Breast epithelium (tissue), 4 donors: ENCODE results near the gene TRMT13. TPM values are rescaled to one million over a fixed set of nuclear protein-coding genes. Genes with fewer than 3 reads are reported as not detected.

Source experiments
- DNase-seq, 2 donors: peaks; one replicate each; pipeline ENCODE4 v3.0.0-alpha.2; 2019; ENCODE audit warnings: low spot score in 2 of 2
- H3K27ac ChIP-seq, 2 donors: fragments of 200-600 bp; sonication (generic) in 1 of 2; one replicate each; pipeline ENCODE4 v1.5.1; 2016 to 2019; ENCODE audit warnings: mild to moderate bottlenecking in 1 of 2
- H3K27me3 ChIP-seq, 2 donors: fragments of 200-600 bp; sonication (generic) in 1 of 2; one replicate each; pipeline versions ENCODE4 v1.5.1 to v1.6.0; 2017 to 2019; ENCODE audit warnings: control low read depth in 1 of 2, mild to moderate bottlenecking in 1 of 2
- H3K36me3 ChIP-seq: fragments of 200-600 bp; one replicate; pipeline ENCODE4 v1.5.1; 2019
- H3K4me1 ChIP-seq, 2 donors: fragments of 200-600 bp; sonication (generic); one replicate each; pipeline ENCODE4 v1.5.1; 2016 to 2019; ENCODE audit warnings: control low read depth in 1 of 2
- H3K4me3 ChIP-seq, 3 donors: fragments of 200-600 bp; sonication (generic); 1 replicate in 2 of 3; 2 replicates in 1 of 3; pipeline ENCODE4 v1.5.1; 2016 to 2019; ENCODE audit warnings: mild to moderate bottlenecking in 3 of 3, moderate library complexity in 2 of 3
- H3K9me3 ChIP-seq, 2 donors: fragments of 200-600 bp; sonication (generic) in 1 of 2; one replicate each; pipeline ENCODE4 v1.5.1; 2016 to 2019; ENCODE audit warnings: control low read depth in 1 of 2
- CTCF ChIP-seq, 3 donors: fragments of 450-650 bp; IDR thresholded peaks; one replicate each; pipeline ENCODE4 v1.5.1; 2016 to 2017; ENCODE audit warnings: antibody characterized with exemption in 3 of 3, mild to moderate bottlenecking in 3 of 3, moderate library complexity in 3 of 3
- POLR2A ChIP-seq: fragments of 450-650 bp; IDR thresholded peaks from one replicate; pipeline ENCODE4 v1.6.1; 2016; ENCODE audit warnings: antibody characterized with exemption, mild to moderate bottlenecking, moderate library complexity
- POLR2AphosphoS5 ChIP-seq, 3 donors: sonication (generic); formaldehyde crosslinking; IDR thresholded peaks; one replicate each; pipeline ENCODE4 v1.6.1; 2017; ENCODE audit warnings: antibody characterized with exemption in 3 of 3
- intact Hi-C: fragments of 100-400 bp; cut with DNase I; formaldehyde crosslinking; loops from one replicate; pipeline ENCODE4 v1.15.1; 2023; ENCODE audit warnings: low total_unique reads
- total RNA-seq, 3 donors: library from RNA; depleted of rRNA; stranded (reverse); fragments of >200 nt; gene quantifications; one replicate each; pipeline ENCODE4 v1.1.0, GENCODE V29; 2016

TRMT13 gene
- total RNA-seq, 3 donors from 2014 or later = 16.0 to 36.1 (median 21.0) TPM

GRCh38 chr1:100101564-100101963, 31.4 kb upstream of the TRMT13 start:
- no peak overlapping the region for H3K4me3 ChIP-seq
- H3K36me3 ChIP-seq = peaks cover under 1% of the 10 kb centered on the region
- H3K4me1 ChIP-seq = no peaks in the 10 kb centered on the region
- H3K27me3 ChIP-seq = no peaks in the 10 kb centered on the region
- DNase-seq = no peak
- intact Hi-C loops = no loop called here
- no peaks in the 10 kb centered on the region for H3K9me3 ChIP-seq
- TF ChIP-seq CTCF (IDR thresholded peaks at IDR 0.05) = no peak
- TF ChIP-seq POLR2AphosphoS5 (IDR thresholded peaks at IDR 0.05) = no peak
- no peak for TF ChIP-seq POLR2A
- H3K27ac ChIP-seq = no peak overlapping the region

GRCh38 chr1:100107696-100108095, 25.3 kb upstream of the TRMT13 start:
- TF ChIP-seq POLR2A (no peak), CTCF (IDR thresholded peaks at IDR 0.05) (no peak), POLR2AphosphoS5 (IDR thresholded peaks at IDR 0.05) (no peak)
- DNase-seq = no peak
- Histone ChIP-seq H3K4me3 (no peak overlapping the region), H3K9me3 (no peaks in the 10 kb centered on the region), H3K27ac (no peak overlapping the region), H3K27me3 (no peaks in the 10 kb centered on the region), H3K4me1 (no peaks in the 10 kb centered on the region), H3K36me3 (no peaks in the 10 kb centered on the region)
- intact Hi-C loops = no loop called here

- no peak for TF ChIP-seq CTCF (IDR thresholded peaks at IDR 0.05)
- TF ChIP-seq POLR2A = no peak
- TF ChIP-seq POLR2AphosphoS5 (IDR thresholded peaks at IDR 0.05) = no peak
Observed at GRCh38 chr1:100109554-100110066, 23.4 kb upstream of the TRMT13 start.

GRCh38 chr1:100115524-100115923, 17.4 kb upstream of the TRMT13 start:
- intact Hi-C loops = no loop called here
- Histone ChIP-seq H3K4me3 (no peak overlapping the region), H3K27ac (no peak overlapping the region), H3K36me3 (no peaks in the 10 kb centered on the region), H3K27me3 (no peaks in the 10 kb centered on the region), H3K9me3 (no peaks in the 10 kb centered on the region), H3K4me1 (no peaks in the 10 kb centered on the region)
- DNase-seq = no peak
- no peak for TF ChIP-seq POLR2AphosphoS5 (IDR thresholded peaks at IDR 0.05)
- no peak for TF ChIP-seq CTCF (IDR thresholded peaks at IDR 0.05)
- no peak for TF ChIP-seq POLR2A

More at GRCh38 chr1:100109554-100110066, 23.4 kb upstream of the TRMT13 start:
- Histone ChIP-seq H3K9me3 (no peaks in the 10 kb centered on the region), H3K27me3 (no peaks in the 10 kb centered on the region), H3K36me3 (no peaks in the 10 kb centered on the region), H3K4me1 (no peaks in the 10 kb centered on the region), H3K4me3 (no peak overlapping the region), H3K27ac (no peak overlapping the region)
- intact Hi-C loops = no loop called here
- DNase-seq = no peak

GRCh38 chr1:100122177-100122576, 10.8 kb upstream of the TRMT13 start:
- no peak for DNase-seq
- no peaks in the 10 kb centered on the region for H3K4me1 ChIP-seq
- H3K27ac ChIP-seq = no peak overlapping the region
- peaks cover 3% of the 10 kb centered on the region for H3K36me3 ChIP-seq
- TF ChIP-seq POLR2AphosphoS5 (IDR thresholded peaks at IDR 0.05) (no peak), CTCF (IDR thresholded peaks at IDR 0.05) (no peak)
- no peak overlapping the region for H3K4me3 ChIP-seq
- intact Hi-C loops = no loop called here
- no peaks in the 10 kb centered on the region for H3K9me3 ChIP-seq
- no peaks in the 10 kb centered on the region for H3K27me3 ChIP-seq
